Natural killer cell treated with Interleukin-12 subunit alpha and Interleukin-12 subunit beta and Interleukin-15 and Interleukin-18, amount 100 ng/mL, for 72 hours (primary cell): Measurements from ENCODE around the gene R3HDM2. TPM values are rescaled to one million over a fixed set of nuclear protein-coding genes. Genes with fewer than 3 reads are reported as not detected.

Experiments used
- ATAC-seq, 2 donors: fragments of 150-1000 bp; cut with Tn5 transposase in 1 of 2; sonication (Bioruptor Pico), chemical (Tn5 transposase) in 1 of 2; 2 replicates each; pipeline ENCODE4 v1.10.0; 2021
- DNase-seq: peaks from one replicate; pipeline ENCODE4 v3.0.0; 2022; ENCODE audit warnings: low spot score
- H3K27ac Mint-ChIP-seq, 2 donors: 1 replicate in 1 of 2; 2 replicates in 1 of 2; pipeline ENCODE4 v1.8.0; 2022; ENCODE audit warnings: mixed read lengths in 2 of 2, mild to moderate bottlenecking in 1 of 2, moderate library complexity in 1 of 2
- H3K27me3 Mint-ChIP-seq, 2 donors: 1 replicate in 1 of 2; 2 replicates in 1 of 2; pipeline ENCODE4 v1.8.0; 2022; ENCODE audit warnings: mixed read lengths in 2 of 2
- H3K36me3 Mint-ChIP-seq: one replicate; pipeline ENCODE4 v1.8.0; 2022; ENCODE audit warnings: mixed read lengths
- H3K4me1 Mint-ChIP-seq, 2 donors: 1 replicate in 1 of 2; 2 replicates in 1 of 2; pipeline ENCODE4 v1.8.0; 2022; ENCODE audit warnings: low read depth in 2 of 2, mixed read lengths in 2 of 2, mild to moderate bottlenecking in 1 of 2
- H3K4me3 Mint-ChIP-seq: one replicate; pipeline ENCODE4 v1.8.0; 2022; ENCODE audit warnings: mixed read lengths
- H3K9me3 Mint-ChIP-seq: 2 replicates; pipeline ENCODE4 v1.8.0; 2022; ENCODE audit warnings: mixed read lengths
- total RNA-seq, 2 donors: library from RNA; stranded (reverse); gene quantifications; one replicate each; pipeline ENCODE4 v1.2.3, GENCODE V29; 2022

Gene R3HDM2
- total RNA-seq, 2 donors from 2014 or later, result 55.4 to 57.2 TPM

DNA sequence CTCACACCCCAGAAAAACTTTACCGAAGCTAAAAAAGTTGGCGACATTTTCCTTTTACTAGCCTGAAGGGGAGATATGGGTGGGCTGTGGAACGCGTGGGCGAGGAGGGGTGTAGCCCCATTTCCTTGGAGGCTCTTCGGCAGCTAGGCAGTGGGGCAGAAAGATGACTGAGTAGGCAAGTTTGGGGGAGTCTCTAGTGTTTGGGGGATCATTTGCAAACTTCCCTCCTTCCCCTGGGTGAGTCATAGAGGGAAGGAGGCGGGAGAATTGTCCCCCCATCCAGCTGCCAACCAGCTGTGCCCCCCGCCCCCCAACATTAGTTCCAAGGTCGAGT lies 31.0 kb upstream of the R3HDM2 start:
- no peaks in the 10 kb centered on the region for H3K36me3 Mint-ChIP-seq
- peak overlapping the region; percentile 82 for H3K4me3 Mint-ChIP-seq
- ATAC-seq, result no peak
- H3K9me3 Mint-ChIP-seq, result no peaks in the 10 kb centered on the region
- no peak for DNase-seq
- peak overlapping the region in 1 of 2 donors; percentile 69 for H3K27ac Mint-ChIP-seq
- peaks cover 0 to 4% of the 10 kb centered on the region in 2 donors for H3K27me3 Mint-ChIP-seq
- peaks cover 49 to 59% of the 10 kb centered on the region in 2 donors for H3K4me1 Mint-ChIP-seq

GRCh38 chr12:57461276-57461916 lies 30.6 kb upstream of the R3HDM2 start:
- Mint-ChIP-seq H3K27ac (peak overlapping the region in 1 of 2 donors; percentile 69), H3K4me3 (peak overlapping the region; percentile 82), H3K9me3 (no peaks in the 10 kb centered on the region), H3K27me3 (peaks cover 0 to 4% of the 10 kb centered on the region in 2 donors), H3K4me1 (peaks cover 49 to 59% of the 10 kb centered on the region in 2 donors), H3K36me3 (no peaks in the 10 kb centered on the region)
- peak; percentile 59 for DNase-seq
- peak in 1 of 2 donors; percentile 7 for ATAC-seq

GRCh38 chr12:57460841-57461275 lies 30.0 kb upstream of the R3HDM2 start:
- Mint-ChIP-seq H3K36me3 (no peaks in the 10 kb centered on the region), H3K27ac (peak overlapping the region in 1 of 2 donors; percentile 69), H3K4me1 (peaks cover 53 to 61% of the 10 kb centered on the region in 2 donors), H3K9me3 (no peaks in the 10 kb centered on the region), H3K4me3 (peak overlapping the region; percentile 82), H3K27me3 (peaks cover 0 to 4% of the 10 kb centered on the region in 2 donors)
- no peak for DNase-seq
- ATAC-seq, result no peak

DNA sequence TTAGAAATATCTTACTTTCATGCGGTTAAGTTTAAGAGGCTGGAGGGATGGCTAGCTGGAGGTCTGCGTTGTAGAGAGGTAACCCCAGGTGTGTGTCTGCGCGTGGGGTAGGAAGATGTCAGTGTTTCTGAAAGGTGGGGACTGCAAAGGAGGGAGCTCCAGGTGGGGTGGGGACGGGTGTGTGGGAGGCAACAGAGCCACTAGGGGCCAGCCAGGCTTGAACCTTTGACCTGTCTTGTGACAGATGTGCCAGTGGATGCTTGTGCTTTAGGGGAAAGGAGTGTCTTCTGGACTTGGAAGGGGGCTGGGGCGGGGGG lies 29.6 kb upstream of the R3HDM2 start:
- H3K4me3 Mint-ChIP-seq, result peak overlapping the region; percentile 85
- no peaks in the 10 kb centered on the region for H3K36me3 Mint-ChIP-seq
- peaks cover 50 to 58% of the 10 kb centered on the region in 2 donors for H3K4me1 Mint-ChIP-seq
- DNase-seq, result no peak
- no peaks in the 10 kb centered on the region for H3K9me3 Mint-ChIP-seq
- ATAC-seq, result no peak
- peaks cover 0 to 4% of the 10 kb centered on the region in 2 donors for H3K27me3 Mint-ChIP-seq
- H3K27ac Mint-ChIP-seq, result peak overlapping the region in 1 of 2 donors; percentile 40

- Mint-ChIP-seq H3K36me3 (no peaks in the 10 kb centered on the region), H3K4me3 (peak within 1 kb of the TSS; percentile 85), H3K4me1 (peaks cover 49 to 55% of the 10 kb centered on the region in 2 donors), H3K27me3 (peaks cover 0 to 4% of the 10 kb centered on the region in 2 donors), H3K27ac (peak within 1 kb of the TSS; percentile 89 to 99), H3K9me3 (no peaks in the 10 kb centered on the region)
- ATAC-seq, result peak in 1 of 2 donors; percentile 33
- no peak for DNase-seq
Measured at GRCh38 chr12:57459750-57460467, 29.1 kb upstream of the R3HDM2 start, which contains the start of gene GLI1. Gene GLI1, plus strand, starts transcription at chr12:57459785. Its CDS starts 3,907 bp downstream, at chr12:57463692.

DNA sequence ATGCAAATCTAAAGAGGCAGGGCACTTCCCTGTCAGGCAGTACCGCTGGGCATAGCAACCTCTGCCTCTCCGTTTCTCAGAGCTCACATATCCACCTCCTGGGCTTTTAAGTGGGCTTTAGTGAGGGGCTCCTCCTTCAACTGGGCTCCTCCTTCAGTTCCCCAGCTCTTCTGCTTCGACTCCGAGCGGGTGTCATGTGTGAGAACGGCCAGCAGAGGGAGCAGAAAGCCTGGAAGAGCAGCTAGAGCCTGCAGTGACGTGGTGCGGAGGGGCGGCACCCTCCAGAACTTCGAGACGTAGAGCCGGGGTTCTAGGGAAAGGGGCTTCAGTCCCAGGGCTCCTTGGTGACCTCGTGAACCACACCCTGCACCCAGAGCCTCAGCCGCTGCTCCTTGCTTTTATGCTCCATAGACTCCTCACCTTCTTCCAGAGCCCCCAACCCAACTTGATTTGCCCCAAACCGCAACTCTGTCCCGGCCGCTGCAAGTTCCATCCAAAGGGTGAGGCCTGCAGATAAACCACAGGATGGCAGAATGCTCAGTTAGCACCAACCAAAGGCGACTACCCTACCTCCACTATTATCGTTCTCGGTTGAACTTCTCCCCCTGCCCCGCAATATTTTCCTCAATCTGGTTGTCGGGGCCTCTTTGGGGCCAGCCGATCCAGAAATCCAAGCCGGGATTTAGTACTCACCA lies 28.4 kb upstream of the R3HDM2 start:
- Mint-ChIP-seq H3K9me3 (no peaks in the 10 kb centered on the region), H3K36me3 (no peaks in the 10 kb centered on the region), H3K27ac (peak overlapping the region; percentile 89 to 99), H3K4me3 (peak overlapping the region; percentile 85), H3K27me3 (peaks cover 0 to 4% of the 10 kb centered on the region in 2 donors), H3K4me1 (peaks cover 43 to 50% of the 10 kb centered on the region in 2 donors)
- DNase-seq (peak; percentile 91), ATAC-seq (peak; percentile 82 to 85)

DNA sequence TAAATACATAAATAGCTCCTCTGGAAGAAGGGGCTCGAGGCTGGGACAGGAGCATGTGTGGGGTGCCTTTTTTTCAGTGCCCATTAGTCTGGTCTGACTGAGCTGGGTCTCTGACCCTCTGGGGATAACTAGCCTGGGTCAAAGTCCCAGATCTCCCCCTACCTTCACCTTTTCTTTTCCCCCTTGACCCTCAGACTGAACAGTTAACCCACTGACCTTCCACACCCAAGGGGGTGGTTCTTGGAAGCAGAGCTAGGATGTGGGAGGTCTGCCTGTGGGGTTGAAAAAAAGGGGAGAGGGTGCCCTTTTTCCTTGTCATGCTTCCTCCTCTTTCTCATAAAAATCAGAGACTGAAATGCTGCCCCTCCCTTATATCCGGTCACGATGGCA lies 27.8 kb upstream of the R3HDM2 start:
- Mint-ChIP-seq H3K27ac (peak overlapping the region; percentile 89 to 99), H3K36me3 (no peaks in the 10 kb centered on the region), H3K27me3 (peaks cover 0 to 4% of the 10 kb centered on the region in 2 donors), H3K4me3 (peak overlapping the region; percentile 85), H3K9me3 (no peaks in the 10 kb centered on the region), H3K4me1 (peaks cover 38 to 44% of the 10 kb centered on the region in 2 donors)
- DNase-seq (no peak), ATAC-seq (no peak)

DNA sequence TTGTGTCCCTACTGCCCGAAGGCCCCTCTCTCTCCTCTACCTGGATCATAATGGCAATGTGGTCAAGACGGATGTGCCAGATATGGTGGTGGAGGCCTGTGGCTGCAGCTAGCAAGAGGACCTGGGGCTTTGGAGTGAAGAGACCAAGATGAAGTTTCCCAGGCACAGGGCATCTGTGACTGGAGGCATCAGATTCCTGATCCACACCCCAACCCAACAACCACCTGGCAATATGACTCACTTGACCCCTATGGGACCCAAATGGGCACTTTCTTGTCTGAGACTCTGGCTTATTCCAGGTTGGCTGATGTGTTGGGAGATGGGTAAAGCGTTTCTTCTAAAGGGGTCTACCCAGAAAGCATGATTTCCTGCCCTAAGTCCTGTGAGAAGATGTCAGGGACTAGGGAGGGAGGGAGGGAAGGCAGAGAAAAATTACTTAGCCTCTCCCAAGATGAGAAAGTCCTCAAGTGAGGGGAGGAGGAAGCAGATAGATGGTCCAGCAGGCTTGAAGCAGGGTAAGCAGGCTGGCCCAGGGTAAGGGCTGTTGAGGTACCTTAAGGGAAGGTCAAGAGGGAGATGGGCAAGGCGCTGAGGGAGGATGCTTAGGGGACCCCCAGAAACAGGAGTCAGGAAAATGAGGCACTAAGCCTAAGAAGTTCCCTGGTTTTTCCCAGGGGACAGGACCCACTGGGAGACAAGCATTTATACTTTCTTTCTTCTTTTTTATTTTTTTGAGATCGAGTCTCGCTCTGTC lies 26.1 kb upstream of the R3HDM2 start:
- no peaks in the 10 kb centered on the region for H3K36me3 Mint-ChIP-seq

DNA sequence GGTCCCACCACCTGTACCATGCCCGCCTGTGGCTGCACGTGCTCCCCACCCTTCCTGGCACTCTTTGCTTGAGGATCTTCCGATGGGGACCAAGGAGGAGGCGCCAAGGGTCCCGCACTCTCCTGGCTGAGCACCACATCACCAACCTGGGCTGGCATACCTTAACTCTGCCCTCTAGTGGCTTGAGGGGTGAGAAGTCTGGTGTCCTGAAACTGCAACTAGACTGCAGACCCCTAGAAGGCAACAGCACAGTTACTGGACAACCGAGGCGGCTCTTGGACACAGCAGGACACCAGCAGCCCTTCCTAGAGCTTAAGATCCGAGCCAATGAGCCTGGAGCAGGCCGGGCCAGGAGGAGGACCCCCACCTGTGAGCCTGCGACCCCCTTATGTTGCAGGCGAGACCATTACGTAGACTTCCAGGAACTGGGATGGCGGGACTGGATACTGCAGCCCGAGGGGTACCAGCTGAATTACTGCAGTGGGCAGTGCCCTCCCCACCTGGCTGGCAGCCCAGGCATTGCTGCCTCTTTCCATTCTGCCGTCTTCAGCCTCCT lies 25.4 kb upstream of the R3HDM2 start:
- H3K36me3 Mint-ChIP-seq, result no peaks in the 10 kb centered on the region
- peaks cover 24 to 29% of the 10 kb centered on the region in 2 donors for H3K4me1 Mint-ChIP-seq
- H3K27me3 Mint-ChIP-seq, result peaks cover 0 to 7% of the 10 kb centered on the region in 2 donors
- H3K9me3 Mint-ChIP-seq, result no peaks in the 10 kb centered on the region
- ATAC-seq, result no peak
- H3K4me3 Mint-ChIP-seq, result peak overlapping the region; percentile 42
- peak overlapping the region in 1 of 2 donors; percentile 25 for H3K27ac Mint-ChIP-seq
- no peak for DNase-seq

More for the DNA sequence above, 26.1 kb upstream of the R3HDM2 start:
- DNase-seq (no peak), ATAC-seq (no peak)
- Mint-ChIP-seq H3K4me1 (peaks cover 24 to 31% of the 10 kb centered on the region in 2 donors), H3K4me3 (no peak overlapping the region), H3K27ac (peak overlapping the region in 1 of 2 donors; percentile 25), H3K27me3 (peaks cover 0 to 7% of the 10 kb centered on the region in 2 donors), H3K9me3 (no peaks in the 10 kb centered on the region)

DNA sequence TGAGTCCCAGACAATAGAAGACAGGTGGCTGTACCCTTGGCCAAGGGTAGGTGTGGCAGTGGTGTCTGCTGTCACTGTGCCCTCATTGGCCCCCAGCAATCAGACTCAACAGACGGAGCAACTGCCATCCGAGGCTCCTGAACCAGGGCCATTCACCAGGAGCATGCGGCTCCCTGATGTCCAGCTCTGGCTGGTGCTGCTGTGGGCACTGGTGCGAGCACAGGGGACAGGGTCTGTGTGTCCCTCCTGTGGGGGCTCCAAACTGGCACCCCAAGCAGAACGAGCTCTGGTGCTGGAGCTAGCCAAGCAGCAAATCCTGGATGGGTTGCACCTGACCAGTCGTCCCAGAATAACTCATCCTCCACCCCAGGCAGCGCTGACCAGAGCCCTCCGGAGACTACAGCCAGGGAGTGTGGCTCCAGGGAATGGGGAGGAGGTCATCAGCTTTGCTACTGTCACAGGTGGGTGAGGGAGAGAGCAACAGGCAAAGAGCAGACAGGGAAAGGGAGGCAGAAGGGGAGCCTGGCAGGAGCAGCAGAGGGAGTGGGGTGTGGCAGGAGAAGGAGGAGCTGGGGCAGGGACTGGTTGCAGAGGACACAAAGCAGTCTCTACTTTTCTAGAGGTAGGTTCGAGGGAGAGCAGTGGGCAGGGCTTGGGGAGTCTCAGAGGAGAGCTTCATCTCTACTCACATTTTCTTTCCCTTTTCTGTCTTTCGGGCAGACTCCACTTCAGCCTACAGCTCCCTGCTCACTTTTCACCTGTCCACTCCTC lies 24.7 kb upstream of the R3HDM2 start:
- Mint-ChIP-seq H3K27me3 (peaks cover 0 to 10% of the 10 kb centered on the region in 2 donors), H3K4me3 (peak overlapping the region; percentile 42), H3K4me1 (peaks cover 23 to 25% of the 10 kb centered on the region in 2 donors), H3K9me3 (no peaks in the 10 kb centered on the region), H3K36me3 (no peaks in the 10 kb centered on the region), H3K27ac (peak overlapping the region in 1 of 2 donors; percentile 14)
- no peak for DNase-seq
- no peak for ATAC-seq

GRCh38 chr12:57454566-57455373 lies 23.9 kb upstream of the R3HDM2 start, which contains the start of gene INHBE:
Gene INHBE, plus strand, starts transcription at chr12:57455307. Its CDS starts 230 bp downstream, at chr12:57455537.
- Mint-ChIP-seq H3K4me1 (peaks cover 17 to 19% of the 10 kb centered on the region in 2 donors), H3K36me3 (no peaks in the 10 kb centered on the region), H3K27ac (peak within 1 kb of the TSS in 1 of 2 donors; percentile 14), H3K4me3 (peak within 1 kb of the TSS; percentile 42), H3K27me3 (peaks cover 0 to 6% of the 10 kb centered on the region in 2 donors), H3K9me3 (no peaks in the 10 kb centered on the region)
- DNase-seq (no peak), ATAC-seq (no peak)

GRCh38 chr12:57454213-57454565 lies 23.3 kb upstream of the R3HDM2 start:
- Mint-ChIP-seq H3K27ac (no peak overlapping the region), H3K9me3 (no peaks in the 10 kb centered on the region), H3K27me3 (peaks cover 0 to 6% of the 10 kb centered on the region in 2 donors), H3K36me3 (no peaks in the 10 kb centered on the region), H3K4me3 (no peak overlapping the region), H3K4me1 (peaks cover 12 to 14% of the 10 kb centered on the region in 2 donors)
- no peak for DNase-seq
- no peak for ATAC-seq
